SU-DHL-6 (cell line): ENCODE data around the gene ELOVL6.

Source experiments
- CTCF ChIP-seq: fragments of 200-600 bp; sonication (generic); IDR thresholded peaks from one replicate; pipeline ENCODE4 v1.5.1; 2017; ENCODE audit warnings: antibody characterized with exemption, mild to moderate bottlenecking, low read length, moderate library complexity; ENCODE audit not compliant: insufficient read depth, poor library complexity, severe bottlenecking
- EZH2phosphoT487 ChIP-seq: fragments of 200-600 bp; sonication (generic), shearing (Covaris generic); conservative IDR thresholded peaks from 2 replicates; pipeline ENCODE4 v1.6.1; 2018; ENCODE audit warnings: mild to moderate bottlenecking, antibody characterized with exemption, low read length, moderate library complexity, mixed read lengths

- TF ChIP-seq CTCF: no peak
- no peak for TF ChIP-seq EZH2phosphoT487
Measured at GRCh38 chr4:110224812-110225211, 26.4 kb upstream of the ELOVL6 start.
